Mesothelial cell of epicardium (in vitro differentiated cells): ENCODE measurements around the gene FRZB. TPM values are rescaled to one million over a fixed set of nuclear protein-coding genes. Genes with fewer than 3 reads are reported as not detected.
A peak's percentile ranks its signal among the peaks of the same experiment; 100 is the strongest.

Source experiments
- DNase-seq, 2 experiments: peaks; one replicate each; pipeline ENCODE4 v3.0.0; 2021; ENCODE audit warnings: low spot score in 2 of 2; ENCODE audit not compliant: unreplicated experiment in 2 of 2
- H3K27ac Mint-ChIP-seq: 2 replicates; pipeline ENCODE4 v1.8.0; 2021; ENCODE audit warnings: mixed read lengths
- H3K27me3 Mint-ChIP-seq: 2 replicates; pipeline ENCODE4 v1.8.0; 2021; ENCODE audit warnings: low read depth, mixed read lengths
- H3K36me3 Mint-ChIP-seq: 2 replicates; pipeline ENCODE4 v1.8.0; 2021; ENCODE audit warnings: mixed read lengths
- H3K4me1 Mint-ChIP-seq: 2 replicates; pipeline ENCODE4 v1.8.0; 2021; ENCODE audit warnings: mixed read lengths
- H3K4me3 Mint-ChIP-seq: 2 replicates; pipeline ENCODE4 v1.8.0; 2021; ENCODE audit warnings: mild to moderate bottlenecking, moderate library complexity, mixed read lengths
- H3K9me3 Mint-ChIP-seq: 2 replicates; pipeline ENCODE4 v1.8.0; 2021; ENCODE audit warnings: mixed read lengths
- total RNA-seq: library from RNA; stranded (reverse); gene quantifications from 3 replicates; pipeline ENCODE4 v1.2.1, GENCODE V29; 2021
- TF ChIP-seq, protein P1 (sequence below): fragments of 200-600 bp; sonication (generic); IDR thresholded peaks from one replicate; pipeline ENCODE4 v1.5.0; 2021; ENCODE audit warnings: antibody characterized with exemption; ENCODE audit not compliant: unreplicated experiment

FRZB gene
- total RNA-seq, 1 donor from 2014 or later, result 12.1 TPM

DNA sequence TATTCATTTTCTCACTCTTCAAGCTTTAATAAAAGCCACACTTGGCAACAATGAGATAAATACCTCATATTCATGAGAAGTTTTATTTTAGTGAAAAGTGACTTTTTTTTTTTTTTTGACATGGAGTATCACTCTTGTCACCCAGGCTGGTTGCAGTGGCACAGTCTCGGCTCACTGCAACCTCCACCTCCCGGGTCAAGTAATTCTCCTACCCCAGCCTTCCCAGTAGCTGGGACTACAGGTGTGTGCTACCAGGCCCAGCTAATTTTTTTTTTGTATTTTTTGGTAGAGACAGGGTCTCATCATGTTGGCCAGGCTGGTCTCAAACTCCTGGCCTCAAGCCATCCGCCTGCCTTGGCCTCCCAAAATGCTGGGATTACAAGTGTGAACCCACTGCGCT lies 47.0 kb downstream of the FRZB start:
- TF ChIP-seq, protein P1, sequence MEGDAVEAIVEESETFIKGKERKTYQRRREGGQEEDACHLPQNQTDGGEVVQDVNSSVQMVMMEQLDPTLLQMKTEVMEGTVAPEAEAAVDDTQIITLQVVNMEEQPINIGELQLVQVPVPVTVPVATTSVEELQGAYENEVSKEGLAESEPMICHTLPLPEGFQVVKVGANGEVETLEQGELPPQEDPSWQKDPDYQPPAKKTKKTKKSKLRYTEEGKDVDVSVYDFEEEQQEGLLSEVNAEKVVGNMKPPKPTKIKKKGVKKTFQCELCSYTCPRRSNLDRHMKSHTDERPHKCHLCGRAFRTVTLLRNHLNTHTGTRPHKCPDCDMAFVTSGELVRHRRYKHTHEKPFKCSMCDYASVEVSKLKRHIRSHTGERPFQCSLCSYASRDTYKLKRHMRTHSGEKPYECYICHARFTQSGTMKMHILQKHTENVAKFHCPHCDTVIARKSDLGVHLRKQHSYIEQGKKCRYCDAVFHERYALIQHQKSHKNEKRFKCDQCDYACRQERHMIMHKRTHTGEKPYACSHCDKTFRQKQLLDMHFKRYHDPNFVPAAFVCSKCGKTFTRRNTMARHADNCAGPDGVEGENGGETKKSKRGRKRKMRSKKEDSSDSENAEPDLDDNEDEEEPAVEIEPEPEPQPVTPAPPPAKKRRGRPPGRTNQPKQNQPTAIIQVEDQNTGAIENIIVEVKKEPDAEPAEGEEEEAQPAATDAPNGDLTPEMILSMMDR, result no peak
- Mint-ChIP-seq H3K36me3 (no peaks in the 10 kb centered on the region), H3K4me1 (peaks cover 74% of the 10 kb centered on the region), H3K9me3 (no peaks in the 10 kb centered on the region), H3K27ac (peak overlapping the region; percentile 13), H3K27me3 (no peaks in the 10 kb centered on the region), H3K4me3 (no peak overlapping the region)
- DNase-seq, result no peak

DNA sequence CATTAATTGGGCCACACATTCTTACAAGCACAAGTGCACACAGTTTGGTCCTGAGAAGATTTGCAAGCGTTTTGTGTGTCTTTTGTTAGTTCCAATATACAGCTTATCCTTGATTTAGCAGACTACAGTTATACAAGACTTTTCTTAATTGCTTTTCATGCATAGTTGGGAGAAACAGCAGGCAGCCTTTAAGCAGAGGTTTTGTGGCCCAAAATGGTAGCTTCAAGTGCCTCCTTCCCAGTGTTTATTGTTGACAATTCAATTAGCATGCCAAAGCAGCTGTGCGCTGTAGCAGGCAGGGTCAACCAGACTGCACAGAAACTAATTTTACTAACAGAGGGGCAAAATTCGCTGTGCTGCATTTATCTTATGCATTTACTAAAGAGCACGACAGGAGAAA lies 47.5 kb downstream of the FRZB start:
- DNase-seq, result no peak
- no peaks in the 10 kb centered on the region for H3K36me3 Mint-ChIP-seq
- H3K4me3 Mint-ChIP-seq, result no peak overlapping the region
- H3K9me3 Mint-ChIP-seq, result no peaks in the 10 kb centered on the region
- TF ChIP-seq, protein P1, result no peak
- H3K27me3 Mint-ChIP-seq, result no peaks in the 10 kb centered on the region
- peak overlapping the region; percentile 76 for H3K27ac Mint-ChIP-seq
- H3K4me1 Mint-ChIP-seq, result peaks cover 69% of the 10 kb centered on the region

DNA sequence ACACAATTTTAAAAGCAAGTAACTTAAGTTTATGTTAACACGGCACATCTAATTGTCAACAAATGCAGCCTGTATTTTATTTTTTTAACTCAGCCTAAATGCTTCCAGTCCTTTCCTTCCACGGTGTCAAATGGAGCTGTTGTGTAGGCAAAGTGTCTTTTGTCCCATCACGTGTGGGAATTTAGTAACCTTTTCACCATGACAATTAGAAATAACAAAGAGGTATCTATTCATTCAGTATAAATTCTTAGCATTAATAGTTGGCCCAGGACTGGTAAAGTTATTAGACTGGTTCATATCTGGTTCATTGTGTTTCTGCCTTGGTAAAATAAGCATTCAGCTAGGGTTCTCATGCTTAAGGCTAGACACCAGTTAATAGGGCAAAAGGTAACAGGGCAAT lies 47.9 kb downstream of the FRZB start:
- no peaks in the 10 kb centered on the region for H3K9me3 Mint-ChIP-seq

DNA sequence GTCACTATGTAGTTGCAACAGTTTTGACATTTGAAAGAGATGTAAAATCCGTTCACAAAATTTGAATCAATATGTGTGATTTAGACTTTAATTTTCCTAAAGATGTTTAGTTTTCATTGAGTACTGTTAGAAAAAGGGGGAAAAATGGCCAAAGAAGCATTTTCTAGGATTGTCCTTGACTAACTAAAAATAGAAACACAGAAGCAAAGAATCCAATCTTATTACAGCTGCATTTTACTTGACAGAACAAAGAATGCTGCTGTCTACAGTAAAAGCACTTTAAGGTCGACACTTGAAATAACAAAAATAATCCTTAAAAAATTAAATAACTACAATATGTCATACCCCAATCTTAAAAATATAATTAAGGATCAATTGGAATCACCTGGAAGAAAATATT lies 48.9 kb downstream of the FRZB start:
- Mint-ChIP-seq H3K9me3 (no peaks in the 10 kb centered on the region), H3K27me3 (no peaks in the 10 kb centered on the region), H3K27ac (peak overlapping the region; percentile 72), H3K4me3 (no peak overlapping the region), H3K36me3 (no peaks in the 10 kb centered on the region), H3K4me1 (peaks cover 56% of the 10 kb centered on the region)
- TF ChIP-seq, protein P1, result no peak
- no peak for DNase-seq

More for the DNA sequence above, 47.9 kb downstream of the FRZB start:
- no peak for DNase-seq
- Mint-ChIP-seq H3K27ac (peak overlapping the region; percentile 76), H3K4me1 (peaks cover 65% of the 10 kb centered on the region), H3K4me3 (no peak overlapping the region), H3K27me3 (no peaks in the 10 kb centered on the region), H3K36me3 (no peaks in the 10 kb centered on the region)
- TF ChIP-seq, protein P1, result no peak

DNA sequence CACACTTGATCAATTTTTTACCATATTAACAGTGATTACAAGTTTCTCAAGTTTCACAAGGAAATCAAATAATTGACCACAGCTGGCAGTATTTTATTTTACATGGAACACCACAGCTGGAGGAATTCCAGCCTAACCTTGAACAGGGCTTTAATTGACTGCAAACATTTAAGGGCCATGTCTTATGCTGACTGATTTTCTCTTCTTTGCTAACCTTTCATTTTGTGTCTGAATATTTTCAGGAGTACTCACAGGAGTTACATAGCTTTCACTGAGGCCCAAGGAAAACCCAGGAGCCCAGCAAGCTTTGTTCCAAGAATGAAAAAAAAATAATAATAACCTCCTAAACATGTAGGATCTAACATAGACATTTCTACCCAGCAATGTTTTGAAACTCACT lies 49.6 kb downstream of the FRZB start:
- TF ChIP-seq, protein P1, result no peak
- Mint-ChIP-seq H3K27me3 (no peaks in the 10 kb centered on the region), H3K4me1 (peaks cover 49% of the 10 kb centered on the region), H3K27ac (peak overlapping the region; percentile 72), H3K9me3 (no peaks in the 10 kb centered on the region), H3K36me3 (no peaks in the 10 kb centered on the region), H3K4me3 (no peak overlapping the region)
- no peak for DNase-seq

DNA sequence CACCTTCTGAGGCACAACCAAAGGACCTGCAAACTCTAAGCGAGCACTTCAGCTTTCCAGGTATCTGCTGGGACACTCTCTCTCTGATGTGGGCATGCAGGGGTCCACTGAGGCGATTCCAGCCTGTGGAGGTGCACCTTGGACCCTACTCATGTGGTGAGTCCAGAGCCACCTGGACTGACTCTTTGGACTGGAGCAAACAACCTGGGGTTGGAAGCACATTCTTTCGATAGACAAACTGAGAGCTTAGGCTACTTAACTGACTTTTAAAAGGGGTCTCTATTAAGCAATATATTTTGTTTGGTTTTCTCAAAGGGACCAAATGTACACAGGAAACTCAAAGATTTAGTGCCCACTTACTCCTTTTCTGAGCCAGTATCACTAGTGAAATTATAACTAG lies 51.6 kb downstream of the FRZB start:
- Mint-ChIP-seq H3K9me3 (no peaks in the 10 kb centered on the region), H3K36me3 (no peaks in the 10 kb centered on the region), H3K4me1 (peaks cover 39% of the 10 kb centered on the region), H3K4me3 (no peak overlapping the region), H3K27me3 (no peaks in the 10 kb centered on the region), H3K27ac (no peak overlapping the region)
- TF ChIP-seq, protein P1, result no peak
- no peak for DNase-seq
